Measurements from ENCODE around the gene RAB27B.

DNA sequence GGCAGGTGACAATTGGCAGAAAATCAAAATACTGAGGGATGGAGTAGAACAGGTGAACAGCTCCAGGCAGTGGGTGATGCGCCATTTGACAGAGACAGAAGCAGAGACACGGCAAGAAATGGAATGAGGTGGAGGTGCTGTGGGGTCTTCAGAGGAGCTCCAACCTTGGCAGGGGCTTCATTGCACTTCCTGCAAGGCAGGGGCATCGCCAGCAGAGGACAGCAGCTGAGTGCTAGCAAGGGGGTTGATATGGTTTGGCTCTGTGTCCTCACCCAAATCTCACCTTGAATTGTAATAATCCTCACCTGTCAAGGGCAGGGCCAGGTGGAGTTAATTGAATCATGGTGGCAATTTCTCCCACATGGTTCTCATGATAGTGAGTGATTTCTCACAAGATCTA is 88.2 kb downstream of the RAB27B start:
- TF ChIP-seq ZFP3 (CRISPR knock-in tag; IDR thresholded peaks at IDR 0.05) (no peak), GLIS3 (CRISPR knock-in tag; IDR thresholded peaks at IDR 0.05) (no peak), ESRRG (CRISPR knock-in tag; IDR thresholded peaks at IDR 0.05) (no peak), OSR1 (CRISPR knock-in tag; IDR thresholded peaks at IDR 0.05) (no peak), RARB (CRISPR knock-in tag; IDR thresholded peaks at IDR 0.05) (no peak), ZNF565 (CRISPR knock-in tag; conservative IDR thresholded peaks at IDR 0.05; ENCODE audit: low read depth) (no peak), PPARA (CRISPR knock-in tag; IDR thresholded peaks at IDR 0.05; ENCODE audit: borderline replicate concordance) (no peak), ARNTL (CRISPR knock-in tag; IDR thresholded peaks at IDR 0.05; ENCODE audit: borderline replicate concordance, low read depth) (no peak), BACH2 (CRISPR knock-in tag; IDR thresholded peaks at IDR 0.05; ENCODE audit: borderline replicate concordance) (no peak)
- TF ChIP-seq, protein P1, sequence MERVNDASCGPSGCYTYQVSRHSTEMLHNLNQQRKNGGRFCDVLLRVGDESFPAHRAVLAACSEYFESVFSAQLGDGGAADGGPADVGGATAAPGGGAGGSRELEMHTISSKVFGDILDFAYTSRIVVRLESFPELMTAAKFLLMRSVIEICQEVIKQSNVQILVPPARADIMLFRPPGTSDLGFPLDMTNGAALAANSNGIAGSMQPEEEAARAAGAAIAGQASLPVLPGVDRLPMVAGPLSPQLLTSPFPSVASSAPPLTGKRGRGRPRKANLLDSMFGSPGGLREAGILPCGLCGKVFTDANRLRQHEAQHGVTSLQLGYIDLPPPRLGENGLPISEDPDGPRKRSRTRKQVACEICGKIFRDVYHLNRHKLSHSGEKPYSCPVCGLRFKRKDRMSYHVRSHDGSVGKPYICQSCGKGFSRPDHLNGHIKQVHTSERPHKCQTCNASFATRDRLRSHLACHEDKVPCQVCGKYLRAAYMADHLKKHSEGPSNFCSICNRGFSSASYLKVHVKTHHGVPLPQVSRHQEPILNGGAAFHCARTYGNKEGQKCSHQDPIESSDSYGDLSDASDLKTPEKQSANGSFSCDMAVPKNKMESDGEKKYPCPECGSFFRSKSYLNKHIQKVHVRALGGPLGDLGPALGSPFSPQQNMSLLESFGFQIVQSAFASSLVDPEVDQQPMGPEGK (CRISPR knock-in tag; IDR thresholded peaks at IDR 0.05; ENCODE audit: borderline replicate concordance): no peak

Measured in SK-N-SH treated with all-trans-retinoic acid at 6 μM for 48 hours (cell line).